ENCODE data around the gene COIL.

The COIL gene, protein sequence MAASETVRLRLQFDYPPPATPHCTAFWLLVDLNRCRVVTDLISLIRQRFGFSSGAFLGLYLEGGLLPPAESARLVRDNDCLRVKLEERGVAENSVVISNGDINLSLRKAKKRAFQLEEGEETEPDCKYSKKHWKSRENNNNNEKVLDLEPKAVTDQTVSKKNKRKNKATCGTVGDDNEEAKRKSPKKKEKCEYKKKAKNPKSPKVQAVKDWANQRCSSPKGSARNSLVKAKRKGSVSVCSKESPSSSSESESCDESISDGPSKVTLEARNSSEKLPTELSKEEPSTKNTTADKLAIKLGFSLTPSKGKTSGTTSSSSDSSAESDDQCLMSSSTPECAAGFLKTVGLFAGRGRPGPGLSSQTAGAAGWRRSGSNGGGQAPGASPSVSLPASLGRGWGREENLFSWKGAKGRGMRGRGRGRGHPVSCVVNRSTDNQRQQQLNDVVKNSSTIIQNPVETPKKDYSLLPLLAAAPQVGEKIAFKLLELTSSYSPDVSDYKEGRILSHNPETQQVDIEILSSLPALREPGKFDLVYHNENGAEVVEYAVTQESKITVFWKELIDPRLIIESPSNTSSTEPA

DNA sequence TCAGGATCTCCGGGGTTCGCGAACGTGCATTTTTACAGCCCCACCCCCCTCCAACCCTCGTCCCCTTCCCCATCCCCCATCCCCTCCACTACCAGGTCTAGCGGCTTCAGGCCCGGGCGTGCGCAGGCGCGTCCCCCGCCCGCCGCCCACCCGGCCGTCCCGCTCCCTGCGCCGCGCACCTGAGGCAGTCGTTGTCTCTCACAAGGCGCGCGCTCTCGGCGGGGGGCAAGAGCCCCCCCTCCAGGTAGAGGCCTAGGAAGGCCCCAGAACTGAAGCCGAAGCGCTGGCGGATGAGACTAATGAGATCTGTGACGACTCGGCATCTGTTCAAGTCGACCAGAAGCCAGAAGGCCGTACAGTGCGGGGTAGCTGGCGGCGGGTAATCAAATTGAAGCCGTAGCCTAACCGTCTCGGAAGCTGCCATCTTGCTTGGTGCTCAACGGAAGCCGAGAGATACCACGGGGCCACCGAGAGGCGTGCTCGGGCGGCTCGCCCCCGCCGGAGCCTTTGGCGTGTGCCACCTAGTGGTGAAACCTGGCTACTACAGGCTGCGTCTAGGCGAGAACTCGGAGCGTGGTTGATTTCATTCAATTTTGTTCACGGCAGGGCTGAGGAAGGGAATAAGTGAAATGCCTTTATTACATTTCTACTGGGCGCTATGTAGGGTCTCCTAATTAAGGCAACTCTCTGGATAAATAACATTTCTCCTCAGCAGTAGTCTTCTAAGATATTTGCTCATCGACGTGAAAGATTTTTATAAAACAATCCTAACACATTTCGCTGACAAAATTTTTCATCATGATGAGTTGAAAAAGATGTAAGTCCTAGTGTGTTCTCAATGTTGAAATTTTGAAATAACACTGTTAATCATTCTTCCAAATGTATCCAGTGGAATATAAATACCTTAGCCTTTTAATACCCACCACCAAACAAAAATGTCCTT lies at the start of gene COIL:
TSS of gene COIL (minus strand) at position 455 of the 943 bp plus-strand sequence. CDS start at position 424, 31 bp downstream.
- ChIA-PET CTCF (interaction anchor here (0.6 to 1.8 kb wide), 16 partner anchors 8 to 145 kb away, joined by 3 to 17 read pairs (median 3); partner anchors contain the start of gene SCPEP1), POLR2A (interaction anchor here (0.5 kb wide), 1 partner anchor 1543 kb away, joined by 3 read pairs; no protein-coding TSS in a partner anchor)
- peak; percentile 93 for DNase-seq (ENCODE audit: extremely low spot score)
- TF ChIP-seq, protein P1, sequence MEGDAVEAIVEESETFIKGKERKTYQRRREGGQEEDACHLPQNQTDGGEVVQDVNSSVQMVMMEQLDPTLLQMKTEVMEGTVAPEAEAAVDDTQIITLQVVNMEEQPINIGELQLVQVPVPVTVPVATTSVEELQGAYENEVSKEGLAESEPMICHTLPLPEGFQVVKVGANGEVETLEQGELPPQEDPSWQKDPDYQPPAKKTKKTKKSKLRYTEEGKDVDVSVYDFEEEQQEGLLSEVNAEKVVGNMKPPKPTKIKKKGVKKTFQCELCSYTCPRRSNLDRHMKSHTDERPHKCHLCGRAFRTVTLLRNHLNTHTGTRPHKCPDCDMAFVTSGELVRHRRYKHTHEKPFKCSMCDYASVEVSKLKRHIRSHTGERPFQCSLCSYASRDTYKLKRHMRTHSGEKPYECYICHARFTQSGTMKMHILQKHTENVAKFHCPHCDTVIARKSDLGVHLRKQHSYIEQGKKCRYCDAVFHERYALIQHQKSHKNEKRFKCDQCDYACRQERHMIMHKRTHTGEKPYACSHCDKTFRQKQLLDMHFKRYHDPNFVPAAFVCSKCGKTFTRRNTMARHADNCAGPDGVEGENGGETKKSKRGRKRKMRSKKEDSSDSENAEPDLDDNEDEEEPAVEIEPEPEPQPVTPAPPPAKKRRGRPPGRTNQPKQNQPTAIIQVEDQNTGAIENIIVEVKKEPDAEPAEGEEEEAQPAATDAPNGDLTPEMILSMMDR (IDR thresholded peaks at IDR 0.05; ENCODE audit: control extremely low read depth, extremely low read depth, low read depth, missing control alignments), result peak; percentile 96

DNA sequence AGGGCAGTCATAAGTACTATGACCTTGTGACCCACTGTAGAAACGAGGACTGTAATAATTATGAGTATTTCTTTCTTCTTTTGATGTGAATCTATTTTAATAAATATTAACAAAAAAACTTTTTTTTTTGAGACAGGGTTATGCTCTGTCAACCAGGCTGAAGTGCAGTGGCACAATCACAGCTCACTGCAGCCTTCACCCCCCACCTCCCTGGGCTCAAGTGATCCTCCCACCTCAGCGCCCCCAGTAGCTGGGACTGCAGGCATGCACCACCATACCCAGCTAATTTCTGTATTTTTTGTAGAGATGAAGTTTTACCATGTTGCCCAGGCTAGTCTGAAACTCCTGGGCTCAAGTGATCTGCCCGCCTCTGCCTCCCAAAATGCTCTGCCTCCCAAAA lies 49.6 kb upstream of the COIL start:
- TF ChIP-seq, protein P1 (IDR thresholded peaks at IDR 0.05; ENCODE audit: control extremely low read depth, extremely low read depth, low read depth, missing control alignments), result no peak
- no peak for DNase-seq (ENCODE audit: extremely low spot score)
- POLR2A ChIA-PET, result interaction anchor here (1.0 kb wide), 1 partner anchor 31 kb away, joined by 3 read pairs; no protein-coding TSS in a partner anchor
- CTCF ChIA-PET, result interaction anchor here (0.8 to 6.2 kb wide), 25 partner anchors 9 to 890 kb away, joined by 3 to 65 read pairs (median 5); no protein-coding TSS in a partner anchor

DNA sequence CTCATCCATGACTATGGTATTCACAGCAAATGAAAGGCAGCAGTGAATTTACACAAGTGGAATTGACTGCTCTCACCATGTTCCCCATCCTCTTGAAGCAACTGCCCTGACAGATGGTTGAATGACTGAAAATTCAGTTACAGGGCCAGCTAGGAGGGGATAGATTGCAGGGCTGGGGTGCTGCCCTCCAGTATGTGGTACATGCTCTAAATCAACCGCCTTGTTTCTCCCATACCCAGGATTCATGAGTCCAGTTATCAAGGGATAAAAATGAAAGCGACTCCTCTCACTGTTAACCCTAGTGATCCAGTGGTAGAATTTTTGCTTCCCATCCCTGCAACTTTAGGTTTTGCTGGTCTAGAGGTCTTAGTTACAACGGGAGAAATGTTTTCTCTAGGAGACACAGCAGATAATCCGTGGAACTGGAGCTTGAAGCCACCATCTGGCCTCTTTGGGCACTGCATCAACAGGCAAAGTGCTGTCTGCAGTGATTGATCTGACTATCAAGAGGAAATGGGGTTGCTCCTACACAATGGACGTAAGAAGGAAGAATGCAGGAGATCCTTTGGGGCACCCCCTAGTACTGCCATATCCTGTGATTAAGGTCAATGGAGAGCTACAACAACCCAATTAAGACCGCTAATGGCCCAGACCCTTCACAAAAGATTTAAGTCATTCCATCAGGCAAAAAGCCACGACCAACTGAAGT lies 49.0 kb upstream of the COIL start:
- peak; percentile 74 for DNase-seq (ENCODE audit: extremely low spot score)
- ChIA-PET CTCF (interaction anchor here (0.7 to 6.2 kb wide), 28 partner anchors 9 to 890 kb away, joined by 3 to 65 read pairs (median 4); no protein-coding TSS in a partner anchor), POLR2A (interaction anchor here (0.6 to 1.0 kb wide), 2 partner anchors 31 to 34 kb away, joined by 3 read pairs; no protein-coding TSS in a partner anchor)
- TF ChIP-seq, protein P1 (IDR thresholded peaks at IDR 0.05; ENCODE audit: control extremely low read depth, extremely low read depth, low read depth, missing control alignments), result peak; percentile 84

DNA sequence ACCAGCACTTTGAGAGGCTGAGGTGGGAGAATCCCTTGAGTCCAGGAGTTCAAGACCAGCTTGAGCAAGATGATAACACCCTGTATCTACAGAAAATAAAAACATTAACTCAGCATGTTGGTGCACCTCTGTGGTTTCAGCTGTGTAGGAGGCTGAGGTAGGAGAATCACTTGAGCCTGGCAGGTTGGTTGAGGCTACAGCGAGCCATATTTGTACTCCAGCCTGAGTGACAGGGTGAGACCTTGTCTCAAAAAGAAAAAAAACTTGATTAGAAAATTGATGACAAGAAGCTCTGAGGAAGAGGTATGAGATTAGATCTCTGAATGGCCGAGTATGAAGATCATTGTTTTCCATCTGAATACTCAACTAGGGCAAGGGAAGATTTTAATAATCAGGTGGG lies 48.1 kb upstream of the COIL start:
- CTCF ChIA-PET, result interaction anchor here (1.0 to 6.2 kb wide), 5 partner anchors 12 to 189 kb away, joined by 3 to 65 read pairs (median 5); no protein-coding TSS in a partner anchor
- TF ChIP-seq, protein P1 (IDR thresholded peaks at IDR 0.05; ENCODE audit: control extremely low read depth, extremely low read depth, low read depth, missing control alignments), result no peak
- no peak for DNase-seq (ENCODE audit: extremely low spot score)
- POLR2A ChIA-PET, result interaction anchor here (0.6 kb wide), 1 partner anchor 249 kb away, joined by 4 read pairs; no protein-coding TSS in a partner anchor

DNA sequence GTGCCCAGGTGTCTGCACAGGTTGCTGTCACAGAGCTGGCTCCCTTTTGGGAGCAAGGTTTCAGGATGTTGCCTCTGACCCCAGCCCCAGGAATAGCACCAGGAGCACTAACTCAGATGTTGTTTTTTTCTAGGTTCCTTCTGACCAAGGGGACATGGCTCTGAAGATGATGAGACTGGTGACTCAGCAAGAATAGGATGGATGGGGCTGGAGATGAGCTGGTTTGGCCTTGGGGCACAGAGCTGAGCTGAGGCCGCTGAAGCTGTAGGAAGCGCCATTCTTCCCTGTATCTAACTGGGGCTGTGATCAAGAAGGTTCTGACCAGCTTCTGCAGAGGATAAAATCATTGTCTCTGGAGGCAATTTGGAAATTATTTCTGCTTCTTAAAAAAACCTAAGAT lies 45.2 kb upstream of the COIL start:
- ChIA-PET CTCF (interaction anchor here (0.8 to 6.2 kb wide), 4 partner anchors 9 to 16 kb away, joined by 3 to 65 read pairs (median 6); no protein-coding TSS in a partner anchor), POLR2A (no interaction called here)
- TF ChIP-seq, protein P1 (IDR thresholded peaks at IDR 0.05; ENCODE audit: control extremely low read depth, extremely low read depth, low read depth, missing control alignments), result no peak
- no peak for DNase-seq (ENCODE audit: extremely low spot score)
